Measurements from ENCODE around the gene INHA. TPM values are rescaled to one million over a fixed set of nuclear protein-coding genes. Genes with fewer than 3 reads are reported as not detected.

INHA gene
- total RNA-seq, 1 experiment from 2014 or later: not detected

GRCh38 chr2:219625179-219625578 lies 53.1 kb downstream of the INHA start:
- Histone ChIP-seq H3K9me2 (ENCODE audit: insufficient read depth) (no peaks in the 10 kb centered on the region), H3K79me2 (ENCODE audit: insufficient read depth, low read length) (peaks cover 11% of the 10 kb centered on the region; the same call in 1 of the 2 replicates), H3K9ac (ENCODE audit: low read length) (no peak overlapping the region), H3K4me2 (ENCODE audit: low read length) (no peak overlapping the region), H4K20me1 (ENCODE audit: insufficient read depth) (no peaks in the 10 kb centered on the region), H3K36me3 (ENCODE audit: control insufficient read depth in 1 of 2, insufficient read depth in 2 of 2, low read length in 2 of 2) (0 out of 4 replicates have a peak, but pooled peaks cover 0 to under 1% of the 10 kb centered on the region in 2 experiments), H3K9me3 (ENCODE audit: control insufficient read depth in 1 of 2, insufficient read depth in 1 of 2, low read depth in 1 of 2, low read length in 2 of 2) (no peaks in the 10 kb centered on the region), H3K4me3 (replicated peaks in 1 of 2; ENCODE audit: low read depth in 1 of 2, low read length in 2 of 2) (no peak overlapping the region), H3K27ac (ENCODE audit: low read depth, low read length) (no peak overlapping the region), H3K27me3 (ENCODE audit: insufficient read depth, low read length) (no peaks in the 10 kb centered on the region), H2AFZ (ENCODE audit: low read depth, low read length, poor library complexity, severe bottlenecking) (no peak overlapping the region), H3K4me1 (ENCODE audit: control insufficient read depth in 1 of 2, insufficient read depth in 2 of 2, low read length in 2 of 2) (peaks cover 4 to 26% of the 10 kb centered on the region in 2 experiments; a peak in 3 of 4 replicates)
- ATAC-seq (no peak), DNase-seq (ENCODE audit: low read depth, low spot score) (no peak)
- CTCF ChIA-PET: no interaction called here
- RAD21 ChIA-PET (ENCODE audit: low non-redundant PET in 1 of 2, low total read pairs in 2 of 2, uncharacterized antibody in 2 of 2, unreplicated experiment in 2 of 2): no interaction called here
- POLR2A ChIA-PET: no interaction called here
- intact Hi-C loops (cut with micrococcal nuclease): loop anchor here (5.0 kb wide), 1 partner anchor 83 kb away; the partner anchor contains the start of genes CHPF and TMEM198
- no TSS peak for BruUV-seq (replicated peaks)
- TF ChIP-seq FOSL1 (IDR thresholded peaks at IDR 0.05; ENCODE audit: low read depth) (no peak), REST (IDR thresholded peaks at IDR 0.05; ENCODE audit: low read depth) (no peak), ZNF274 (IDR thresholded peaks at IDR 0.05; ENCODE audit: low read depth, low read length) (no peak), CTCF (IDR thresholded peaks at IDR 0.05 in 2 of 3, conservative IDR thresholded peaks at IDR 0.05 in 1 of 3; ENCODE audit: borderline replicate concordance in 1 of 3, insufficient read depth in 1 of 3, low read depth in 2 of 3, low read length in 2 of 3) (no peak), SIN3A (IDR thresholded peaks at IDR 0.05; ENCODE audit: low read depth) (no peak), MAX (IDR thresholded peaks at IDR 0.05) (no peak), CBX3 (IDR thresholded peaks at IDR 0.05; ENCODE audit: low read depth) (no peak), EZH2phosphoT487 (IDR thresholded peaks at IDR 0.05; ENCODE audit: borderline replicate concordance) (no peak), JUND (IDR thresholded peaks at IDR 0.05) (no peak), ZBTB33 (IDR thresholded peaks at IDR 0.05; ENCODE audit: extremely low read depth, insufficient replicate concordance, low read length) (no peak)

Data from HCT116 (cell line).